Motor neuron (in vitro differentiated cells): ENCODE results near the gene KPNA6. TPM values are rescaled to one million over a fixed set of nuclear protein-coding genes. Genes with fewer than 3 reads are reported as not detected.
A peak's percentile ranks its signal among the peaks of the same experiment; 100 is the strongest.
"Not testable (repeated sequence)": the region's sequence is repeated elsewhere in the genome, so short reads cannot be mapped to it uniquely, and the experiment has no call there.

Experiments used
- ATAC-seq, 8 experiments: fragments of 200-7000 bp; cut with Tn5 transposase; replicated peaks in 6 of 8; 2 replicates each; pipeline ENCODE4 v1.8.0; 2021; ENCODE audit warnings: mild to moderate bottlenecking in 8 of 8, moderate library complexity in 8 of 8
- H3K27ac ChIP-seq, 2 donors: fragments of 250-450 bp; sonication (Bioruptor Pico); 2 replicates each; pipeline ENCODE4 v1.9.0; 2021; ENCODE audit warnings: antibody characterized with exemption in 2 of 2, mild to moderate bottlenecking in 2 of 2, moderate library complexity in 1 of 2
- H3K4me1 ChIP-seq, 2 donors: fragments of 250-450 bp; sonication (Bioruptor Pico); replicated peaks in 1 of 2; 2 replicates each; pipeline ENCODE4 v1.6.1; 2021; ENCODE audit warnings: antibody characterized with exemption in 2 of 2, mild to moderate bottlenecking in 2 of 2, moderate library complexity in 1 of 2
- H3K4me3 ChIP-seq, 5 donors: fragments of 250-450 bp; sonication (Bioruptor Pico); 2 replicates each; pipeline ENCODE4 v1.9.0; 2021; ENCODE audit warnings: antibody characterized with exemption in 5 of 5, mild to moderate bottlenecking in 5 of 5, moderate library complexity in 4 of 5
- WGBS, 10 experiments: fragments of 450-650 bp; shearing (Covaris generic); methylation state at CpG; one replicate each; pipeline ENCODE4 v1.0.0; 2022; 5-methylcytosine and 5-hydroxymethylcytosine counted together
- in situ Hi-C, 9 experiments: fragments of 400-800 bp; cut with MboI; loops; one replicate each; pipeline ENCODE4 v1.15.0; 2021; ENCODE audit warnings: low sequenced_read_pairs in 9 of 9, low pct_unique_long_range_greater_than_20kb in 2 of 9; ENCODE audit not compliant: unreplicated experiment in 9 of 9
- total RNA-seq, 8 experiments: library from RNA; unstranded; fragments of 300-600 nt; gene quantifications; 2 replicates each; pipeline versions ENCODE4 v1.2.3 to v1.2.4, GENCODE V29; 2022

The KPNA6 gene
- total RNA-seq, 8 experiments from 2014 or later = 35.3 to 53.4 (median 40.7) TPM

- ATAC-seq, H3K4me3 ChIP-seq, in situ Hi-C loops, H3K4me1 ChIP-seq, H3K27ac ChIP-seq: not testable (repeated sequence)
- 85 to 100% (median 97%) methylated on average over 2 to 10 of the region's 10 CpGs for WGBS, 10 experiments
Observed at GRCh38 chr1:32165633-32166032, 57.8 kb downstream of the KPNA6 start.

GRCh38 chr1:32170991-32171390, 63.1 kb downstream of the KPNA6 start:
- WGBS, 10 experiments = 84 to 100% (median 94%) methylated on average over 2 to 4 of the region's 4 CpGs
- ATAC-seq = no peak
- Histone ChIP-seq H3K4me3 (no peak overlapping the region), H3K4me1 (no peaks in the 10 kb centered on the region), H3K27ac (no peak overlapping the region)
- in situ Hi-C loops = no loop called here

- in situ Hi-C loops = no loop called here
- Histone ChIP-seq H3K27ac (no peak overlapping the region), H3K4me3 (no peak overlapping the region), H3K4me1 (no peaks in the 10 kb centered on the region)
- no peak for ATAC-seq
- WGBS, 10 experiments = 71 to 100% (median 100%) methylated on average over 1 of the region's 1 CpG; no CpG with 5 or more reads in 3 of the 10 experiments
Observed at GRCh38 chr1:32172621-32173245, 64.9 kb downstream of the KPNA6 start.

GRCh38 chr1:32178380-32179192, 70.7 kb downstream of the KPNA6 start:
- ATAC-seq = no peak
- 69 to 100% (median 83%) methylated on average over 1 to 7 of the region's 7 CpGs; no CpG with 5 or more reads in 1 of the 10 experiments for WGBS, 10 experiments
- H3K27ac ChIP-seq = peak overlapping the region; percentile 88 to 94
- in situ Hi-C loops = no loop called here
- peak overlapping the region in 4 of 5 donors; percentile 44 to 66 (median 59) for H3K4me3 ChIP-seq
- H3K4me1 ChIP-seq = peaks cover 25 to 29% of the 10 kb centered on the region in 2 donors

- Histone ChIP-seq H3K27ac (peak overlapping the region; percentile 88 to 94), H3K4me3 (peak overlapping the region; percentile 44 to 66 (median 62)), H3K4me1 (peaks cover 25 to 29% of the 10 kb centered on the region in 2 donors)
- in situ Hi-C loops = no loop called here
- peak in 4 of 8 experiments; percentile 1 to 8 (median 4) for ATAC-seq
- WGBS, 10 experiments = 0 to 60% (median 38%) methylated on average over 1 to 7 of the region's 7 CpGs; no CpG with 5 or more reads in 2 of the 10 experiments
Observed at GRCh38 chr1:32179193-32179442, 71.3 kb downstream of the KPNA6 start.

GRCh38 chr1:32179443-32180185, 71.8 kb downstream of the KPNA6 start, which contains the start of gene TXLNA:
Gene TXLNA, plus strand, starts transcription at chr1:32179675. Its CDS starts 671 bp downstream, at chr1:32180346.
- Histone ChIP-seq H3K4me1 (peaks cover 25 to 29% of the 10 kb centered on the region in 2 donors), H3K4me3 (peak within 1 kb of the TSS; percentile 44 to 66 (median 62)), H3K27ac (peak within 1 kb of the TSS; percentile 88 to 94)
- in situ Hi-C loops = no loop called here
- WGBS, 10 experiments = 0 to 7% (median 0%) methylated on average over 2 to 15 of the region's 79 CpGs; no CpG with 5 or more reads in 4 of the 10 experiments
- peak; percentile 73 to 91 (median 90) for ATAC-seq

GRCh38 chr1:32180186-32181060, 72.6 kb downstream of the KPNA6 start:
- H3K4me3 ChIP-seq = peak overlapping the region; percentile 44 to 66 (median 62)
- ATAC-seq = peak; percentile 35 to 50 (median 38)
- peak overlapping the region; percentile 88 to 94 for H3K27ac ChIP-seq
- in situ Hi-C loops = no loop called here
- WGBS, 10 experiments = 0 to 68% (median 12%) methylated on average over 2 to 27 of the region's 36 CpGs
- H3K4me1 ChIP-seq = peaks cover 25 to 29% of the 10 kb centered on the region in 2 donors

- in situ Hi-C loops = no loop called here
- 0 to 87% (median 51%) methylated on average over 2 to 9 of the region's 9 CpGs; no CpG with 5 or more reads in 2 of the 10 experiments for WGBS, 10 experiments
- H3K4me3 ChIP-seq = peak overlapping the region; percentile 44 to 66 (median 62)
- peaks cover 25 to 32% of the 10 kb centered on the region in 2 donors for H3K4me1 ChIP-seq
- ATAC-seq = no peak
- no peak overlapping the region for H3K27ac ChIP-seq
Observed at GRCh38 chr1:32181065-32181464, 73.2 kb downstream of the KPNA6 start.

GRCh38 chr1:32181563-32181962, 73.7 kb downstream of the KPNA6 start:
- in situ Hi-C loops = no loop called here
- H3K4me3 ChIP-seq = peak overlapping the region in 4 of 5 donors; percentile 44 to 66 (median 59)

GRCh38 chr1:32182060-32182459, 74.2 kb downstream of the KPNA6 start:
- ATAC-seq = no peak
- H3K27ac ChIP-seq = no peak overlapping the region
- peaks cover 25 to 37% of the 10 kb centered on the region in 2 donors for H3K4me1 ChIP-seq
- 55 to 100% (median 95%) methylated on average over 2 to 6 of the region's 6 CpGs; no CpG with 5 or more reads in 3 of the 10 experiments for WGBS, 10 experiments
- H3K4me3 ChIP-seq = peak overlapping the region in 1 of 5 donors; percentile 54
- in situ Hi-C loops = no loop called here

More at GRCh38 chr1:32181563-32181962, 73.7 kb downstream of the KPNA6 start:
- Histone ChIP-seq H3K27ac (no peak overlapping the region), H3K4me1 (peaks cover 25 to 37% of the 10 kb centered on the region in 2 donors)
- WGBS, 10 experiments = 40 to 100% (median 94%) methylated on average over 1 to 5 of the region's 5 CpGs; no CpG with 5 or more reads in 4 of the 10 experiments
- no peak for ATAC-seq

- no peak for ATAC-seq
- Histone ChIP-seq H3K4me1 (peaks cover 17 to 28% of the 10 kb centered on the region in 2 donors), H3K27ac (no peak overlapping the region), H3K4me3 (no peak overlapping the region)
- in situ Hi-C loops = no loop called here
Observed at GRCh38 chr1:32184650-32185049, 76.8 kb downstream of the KPNA6 start.

- H3K27ac ChIP-seq = no peak overlapping the region
- no peak overlapping the region for H3K4me3 ChIP-seq
- peaks cover 13 to 22% of the 10 kb centered on the region in 2 donors for H3K4me1 ChIP-seq
- ATAC-seq = peak in 4 of 8 experiments; percentile 31 to 78 (median 56)
- in situ Hi-C loops = no loop called here
- WGBS, 10 experiments = 92 to 100% (median 100%) methylated on average over 1 to 2 of the region's 2 CpGs; no CpG with 5 or more reads in 4 of the 10 experiments
Observed at GRCh38 chr1:32186077-32186476, 78.2 kb downstream of the KPNA6 start.
